A673 (cell line): ENCODE results near the gene CHID1.

Experiments
- EZH2 ChIP-seq: fragments of 200-600 bp; sonication (generic); IDR thresholded peaks from 2 replicates; pipeline ENCODE4 v1.6.1; 2017; ENCODE audit warnings: borderline replicate concordance, low read depth, mild to moderate bottlenecking, mixed read lengths, antibody characterized with exemption, low read length; ENCODE audit not compliant: poor library complexity, severe bottlenecking
- TF ChIP-seq, protein P1 (sequence below): fragments of 300-800, 200-600 bp; sonication (generic); conservative IDR thresholded peaks from 2 replicates; pipeline ENCODE4 v1.5.1; 2017; ENCODE audit warnings: low read depth, mild to moderate bottlenecking, antibody characterized with exemption, low read length, moderate library complexity, mixed read lengths

- TF ChIP-seq, protein P1, sequence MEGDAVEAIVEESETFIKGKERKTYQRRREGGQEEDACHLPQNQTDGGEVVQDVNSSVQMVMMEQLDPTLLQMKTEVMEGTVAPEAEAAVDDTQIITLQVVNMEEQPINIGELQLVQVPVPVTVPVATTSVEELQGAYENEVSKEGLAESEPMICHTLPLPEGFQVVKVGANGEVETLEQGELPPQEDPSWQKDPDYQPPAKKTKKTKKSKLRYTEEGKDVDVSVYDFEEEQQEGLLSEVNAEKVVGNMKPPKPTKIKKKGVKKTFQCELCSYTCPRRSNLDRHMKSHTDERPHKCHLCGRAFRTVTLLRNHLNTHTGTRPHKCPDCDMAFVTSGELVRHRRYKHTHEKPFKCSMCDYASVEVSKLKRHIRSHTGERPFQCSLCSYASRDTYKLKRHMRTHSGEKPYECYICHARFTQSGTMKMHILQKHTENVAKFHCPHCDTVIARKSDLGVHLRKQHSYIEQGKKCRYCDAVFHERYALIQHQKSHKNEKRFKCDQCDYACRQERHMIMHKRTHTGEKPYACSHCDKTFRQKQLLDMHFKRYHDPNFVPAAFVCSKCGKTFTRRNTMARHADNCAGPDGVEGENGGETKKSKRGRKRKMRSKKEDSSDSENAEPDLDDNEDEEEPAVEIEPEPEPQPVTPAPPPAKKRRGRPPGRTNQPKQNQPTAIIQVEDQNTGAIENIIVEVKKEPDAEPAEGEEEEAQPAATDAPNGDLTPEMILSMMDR: no peak
- TF ChIP-seq EZH2: no peak
Measured at GRCh38 chr11:831118-831864, 79.3 kb downstream of the CHID1 start.
